ENCODE results near the gene BMP6. TPM values are rescaled to one million over a fixed set of nuclear protein-coding genes. Genes with fewer than 3 reads are reported as not detected.

Gene BMP6
- total and polyA plus RNA-seq, 2 of the 8 experiments (the other 6 are each of a cell fraction or from before 2014, with no cell fraction given), result 2.0 to 2.1 TPM

DNA sequence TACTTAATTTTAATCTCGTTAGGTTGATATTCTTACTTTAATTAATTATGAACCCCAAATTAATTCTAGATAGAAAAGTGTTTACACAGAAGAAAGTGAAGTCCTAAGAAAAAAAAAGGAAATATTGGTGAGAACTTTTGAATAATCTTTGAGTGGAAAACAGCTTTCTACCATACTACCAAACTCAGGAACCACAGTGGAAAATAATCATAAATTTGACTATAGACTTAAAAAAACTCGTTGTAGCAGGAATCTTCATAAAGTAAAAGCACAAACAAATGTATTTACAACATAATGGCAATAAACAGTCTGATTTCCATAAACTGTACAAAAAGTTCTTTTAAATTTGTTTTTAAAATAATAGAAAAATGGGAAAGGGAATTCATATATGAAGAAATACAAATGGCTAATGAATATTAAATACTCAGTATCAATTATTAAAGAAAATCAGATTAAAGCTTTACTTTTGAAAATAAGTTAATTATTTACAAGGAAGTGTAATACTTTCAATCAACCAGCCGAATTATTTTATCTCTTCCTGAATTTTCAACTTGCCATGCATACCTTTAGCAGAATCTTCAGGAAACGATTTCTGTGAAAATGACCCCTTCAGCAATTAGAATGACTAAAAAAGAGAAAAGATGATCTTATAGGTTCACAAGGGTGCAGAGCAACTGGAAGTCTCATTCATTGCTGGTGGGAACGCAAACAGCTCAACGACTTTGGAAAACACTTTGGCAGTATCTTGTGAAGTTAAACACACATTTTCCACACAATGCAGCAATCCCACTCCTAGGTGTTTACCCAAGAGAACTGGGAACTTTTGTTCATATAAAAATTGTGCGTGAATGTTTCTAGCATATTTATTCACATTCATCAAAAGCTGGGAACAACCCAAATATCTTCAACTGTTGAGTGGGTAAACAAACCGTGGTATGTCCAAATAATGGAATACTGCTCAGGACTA, 38.5 kb upstream of the BMP6 start:
- H2BK12ac ChIP-seq (ENCODE audit: low read depth, low read length), result no peak overlapping the region
- WGBS, 2 experiments (ENCODE audit: extremely low coverage in 1 of 2, insufficient coverage in 1 of 2, insufficient read length in 1 of 2, insufficient replicate concordance in 2 of 2, low coverage in 1 of 2, low lambda C conversion rate in 2 of 2, missing lambda C conversion rate in 1 of 2), result 87% methylated on average over 8 of the region's 8 CpGs; no CpG with 5 or more reads in 1 of the 2 experiments
- no peaks in the 10 kb centered on the region for H3K36me3 ChIP-seq (ENCODE audit: control insufficient read depth in 2 of 4, insufficient read depth in 4 of 4, low read length in 3 of 4)
- H3K23me2 ChIP-seq (ENCODE audit: low read depth, low read length), result no peaks in the 10 kb centered on the region; the same call in none of the 2 replicates
- H2BK15ac ChIP-seq (ENCODE audit: low read length), result no peak overlapping the region
- H4K8ac ChIP-seq (ENCODE audit: extremely low read depth, insufficient read depth, low read length), result no peak overlapping the region
- CTCF ChIA-PET (ENCODE audit: partially characterized antibody), result interaction anchor here (1.1 to 1.8 kb wide), 2 partner anchors 15 to 305 kb away, joined by 4 to 6 read pairs; no protein-coding TSS in a partner anchor
- H3K18ac ChIP-seq (ENCODE audit: extremely low read depth, low read length), result no peak overlapping the region
- no peak overlapping the region for H4K5ac ChIP-seq (ENCODE audit: insufficient read length, low read depth, low read length)
- H2BK5ac ChIP-seq (ENCODE audit: low read depth, low read length), result no peak overlapping the region
- no peak overlapping the region for H3K56ac ChIP-seq (replicated peaks; ENCODE audit: insufficient read length, low read depth, low read length)
- DNase-seq (ENCODE audit: low read depth in 1 of 2, low spot score in 2 of 2) (no peak), FAIRE-seq (no peak)
- no peak overlapping the region for H2BK120ac ChIP-seq (replicated peaks; ENCODE audit: low read depth, low read length)
- no peak overlapping the region for H3K14ac ChIP-seq (ENCODE audit: insufficient read length)
- no peak overlapping the region for H2BK20ac ChIP-seq (ENCODE audit: low read length)
- no peaks in the 10 kb centered on the region for H3K79me2 ChIP-seq (ENCODE audit: control insufficient read depth in 1 of 2, insufficient read depth in 2 of 2, low read length in 2 of 2)
- no peak overlapping the region for H4K91ac ChIP-seq (replicated peaks; ENCODE audit: insufficient read length, low read length)
- no peak overlapping the region for H3K27ac ChIP-seq (ENCODE audit: low read depth, low read length)
- no peak overlapping the region for H3K4me3 ChIP-seq (ENCODE audit: extremely low read depth in 1 of 4, insufficient read depth in 2 of 4, low read depth in 3 of 4, low read length in 4 of 4)
- no peak overlapping the region for H2AFZ ChIP-seq (ENCODE audit: low read length)
- H3K79me1 ChIP-seq (ENCODE audit: low read depth, low read length), result no peaks in the 10 kb centered on the region
- H3K23ac ChIP-seq (ENCODE audit: insufficient read length), result no peak overlapping the region
- no peak overlapping the region for H3K4ac ChIP-seq (replicated peaks; ENCODE audit: insufficient read length, low read depth, low read length)
- no peaks in the 10 kb centered on the region for H3K9me3 ChIP-seq (ENCODE audit: insufficient read depth in 2 of 2, low read depth in 1 of 2, low read length in 1 of 2)
- H3K4me2 ChIP-seq (ENCODE audit: insufficient read depth in 1 of 2, low read depth in 2 of 2, low read length in 2 of 2), result no peak overlapping the region
- POLR2A ChIA-PET (ENCODE audit: partially characterized antibody), result no interaction called here
- H3K4me1 ChIP-seq (replicated peaks in 1 of 4; ENCODE audit: control insufficient read depth in 3 of 4, insufficient read depth in 4 of 4, low read length in 3 of 4), result peaks cover 0 to 15% (median 3%) of the 10 kb centered on the region in 4 experiments; a peak in 4 of 7 replicates
- no peak overlapping the region for H2AK5ac ChIP-seq (ENCODE audit: low read depth, low read length)
- no peaks in the 10 kb centered on the region; a peak in 2 of 7 replicates for H3K27me3 ChIP-seq (replicated peaks in 1 of 4; ENCODE audit: control insufficient read depth in 3 of 4, extremely low read depth in 1 of 4, insufficient read depth in 3 of 4, low read length in 3 of 4)
- H4K20me1 ChIP-seq (replicated peaks in 1 of 2; ENCODE audit: control insufficient read depth in 1 of 2, insufficient read depth in 2 of 2, low read length in 2 of 2), result no peaks in the 10 kb centered on the region
- H3K9ac ChIP-seq (replicated peaks in 1 of 4; ENCODE audit: extremely low read depth in 1 of 4, low read depth in 3 of 4, low read length in 3 of 4), result no peak overlapping the region
- TF ChIP-seq EP300 (IDR thresholded peaks at IDR 0.05; ENCODE audit: borderline replicate concordance in 1 of 2, low read depth in 2 of 2, low read length in 2 of 2), result no peak
- TF ChIP-seq SIRT6 (IDR thresholded peaks at IDR 0.05; ENCODE audit: low read length), result no peak
- no peak for TF ChIP-seq RFX5 (IDR thresholded peaks at IDR 0.05; ENCODE audit: borderline replicate concordance, low read depth, low read length)
- TF ChIP-seq TAF7 (optimal IDR thresholded peaks at IDR 0.05; ENCODE audit: borderline replicate concordance, low read depth, low read length), result no peak
- TF ChIP-seq POLR2A (IDR thresholded peaks at IDR 0.05; ENCODE audit: control extremely low read depth in 1 of 2, low read depth in 2 of 2, low read length in 2 of 2), result no peak
- TF ChIP-seq TAF1 (IDR thresholded peaks at IDR 0.05; ENCODE audit: low read depth, low read length), result no peak
- no peak for TF ChIP-seq RXRA (IDR thresholded peaks at IDR 0.05; ENCODE audit: insufficient read depth, low read depth, low read length)
- TF ChIP-seq SIX5 (IDR thresholded peaks at IDR 0.05; ENCODE audit: low read depth, low read length), result no peak
- TF ChIP-seq SP4 (IDR thresholded peaks at IDR 0.05; ENCODE audit: low read length), result no peak
- no peak for TF ChIP-seq ZNF274 (IDR thresholded peaks at IDR 0.05; ENCODE audit: borderline replicate concordance, extremely low read depth, low read length)
- TF ChIP-seq KDM4A (IDR thresholded peaks at IDR 0.05; ENCODE audit: low read depth, low read length, severe bottlenecking), result no peak
- no peak for TF ChIP-seq PHF8 (conservative IDR thresholded peaks at IDR 0.05; ENCODE audit: low read depth, low read length)
- TF ChIP-seq YY1 (IDR thresholded peaks at IDR 0.05; ENCODE audit: low read depth, low read length), result no peak

Measured in H1 (cell line).